HepG2 (cell line): ENCODE data around the gene COG5.

Experiments
- CC2D1A ChIP-seq: sonication (generic); formaldehyde crosslinking; IDR thresholded peaks from 2 replicates; pipeline ENCODE4 v1.8.1; 2023; ENCODE audit warnings: mild to moderate bottlenecking, missing genetic modification reagents
- CTCF ChIP-seq: sonication (generic); formaldehyde crosslinking; IDR thresholded peaks from 2 replicates; pipeline ENCODE4 v1.5.0; 2020; ENCODE audit warnings: mild to moderate bottlenecking, missing genetic modification reagents, moderate library complexity
- JUN ChIP-seq: sonication (generic); formaldehyde crosslinking; IDR thresholded peaks from 2 replicates; pipeline ENCODE4 v1.4.0; 2020; ENCODE audit warnings: mild to moderate bottlenecking, missing genetic modification reagents
- KDM1A ChIP-seq: IDR thresholded peaks from 2 replicates; pipeline ENCODE4 v1.6.1; 2016; ENCODE audit warnings: missing compliant biosample characterization
- POLR2A ChIP-seq, 2 experiments: IDR thresholded peaks; 2 replicates each; pipeline ENCODE4 v1.6.1; 2011; ENCODE audit warnings: low read depth in 2 of 2, low read length in 2 of 2, mild to moderate bottlenecking in 1 of 2, moderate library complexity in 1 of 2; ENCODE audit not compliant: insufficient read depth in 1 of 2
- SP2 ChIP-seq: sonication (generic); formaldehyde crosslinking; IDR thresholded peaks from 2 replicates; pipeline ENCODE4 v1.5.1; 2020; ENCODE audit warnings: mild to moderate bottlenecking, missing genetic modification reagents
- THAP11 ChIP-seq: IDR thresholded peaks from 2 replicates; pipeline ENCODE4 v1.6.1; 2016; ENCODE audit warnings: missing biosample characterization, missing genetic modification reagents
- TF ChIP-seq, protein P1 (sequence below): sonication (generic); formaldehyde crosslinking; IDR thresholded peaks from 2 replicates; pipeline ENCODE4 v1.8.1; 2022; ENCODE audit warnings: low read depth, mild to moderate bottlenecking, missing genetic modification reagents
- TF ChIP-seq, protein P2 (sequence below): IDR thresholded peaks from 2 replicates; pipeline ENCODE4 v1.6.1; 2016

- TF ChIP-seq JUN (CRISPR knock-in tag) (no peak), CC2D1A (CRISPR knock-in tag) (no peak), KDM1A (CRISPR knock-in tag) (no peak), THAP11 (CRISPR knock-in tag) (no peak), SP2 (CRISPR knock-in tag) (no peak), CTCF (no peak), POLR2A (IDR thresholded peaks at IDR 0.05; ENCODE audit: insufficient read depth in 1 of 2, low read depth in 2 of 2, low read length in 2 of 2) (no peak)
- TF ChIP-seq, protein P1, sequence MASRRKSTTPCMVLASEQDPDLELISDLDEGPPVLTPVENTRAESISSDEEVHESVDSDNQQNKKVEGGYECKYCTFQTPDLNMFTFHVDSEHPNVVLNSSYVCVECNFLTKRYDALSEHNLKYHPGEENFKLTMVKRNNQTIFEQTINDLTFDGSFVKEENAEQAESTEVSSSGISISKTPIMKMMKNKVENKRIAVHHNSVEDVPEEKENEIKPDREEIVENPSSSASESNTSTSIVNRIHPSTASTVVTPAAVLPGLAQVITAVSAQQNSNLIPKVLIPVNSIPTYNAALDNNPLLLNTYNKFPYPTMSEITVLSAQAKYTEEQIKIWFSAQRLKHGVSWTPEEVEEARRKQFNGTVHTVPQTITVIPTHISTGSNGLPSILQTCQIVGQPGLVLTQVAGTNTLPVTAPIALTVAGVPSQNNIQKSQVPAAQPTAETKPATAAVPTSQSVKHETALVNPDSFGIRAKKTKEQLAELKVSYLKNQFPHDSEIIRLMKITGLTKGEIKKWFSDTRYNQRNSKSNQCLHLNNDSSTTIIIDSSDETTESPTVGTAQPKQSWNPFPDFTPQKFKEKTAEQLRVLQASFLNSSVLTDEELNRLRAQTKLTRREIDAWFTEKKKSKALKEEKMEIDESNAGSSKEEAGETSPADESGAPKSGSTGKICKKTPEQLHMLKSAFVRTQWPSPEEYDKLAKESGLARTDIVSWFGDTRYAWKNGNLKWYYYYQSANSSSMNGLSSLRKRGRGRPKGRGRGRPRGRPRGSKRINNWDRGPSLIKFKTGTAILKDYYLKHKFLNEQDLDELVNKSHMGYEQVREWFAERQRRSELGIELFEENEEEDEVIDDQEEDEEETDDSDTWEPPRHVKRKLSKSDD (CRISPR knock-in tag) = no peak
- TF ChIP-seq, protein P2, sequence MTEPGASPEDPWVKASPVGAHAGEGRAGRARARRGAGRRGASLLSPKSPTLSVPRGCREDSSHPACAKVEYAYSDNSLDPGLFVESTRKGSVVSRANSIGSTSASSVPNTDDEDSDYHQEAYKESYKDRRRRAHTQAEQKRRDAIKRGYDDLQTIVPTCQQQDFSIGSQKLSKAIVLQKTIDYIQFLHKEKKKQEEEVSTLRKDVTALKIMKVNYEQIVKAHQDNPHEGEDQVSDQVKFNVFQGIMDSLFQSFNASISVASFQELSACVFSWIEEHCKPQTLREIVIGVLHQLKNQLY (CRISPR knock-in tag) = no peak
These were observed 182.3 kb downstream of the COG5 start for GRCh38 chr7:107381453-107381852.
